Ammon's horn (tissue), 1 donor: ENCODE data around the gene SFMBT2.
"Not testable (repeated sequence)": the region's sequence is repeated elsewhere in the genome, so short reads cannot be mapped to it uniquely, and the experiment has no call there.

Experiments
- DNase-seq: peaks from one replicate; pipeline ENCODE4 v3.0.0-alpha.2; 2016; ENCODE audit warnings: low spot score

The SFMBT2 gene

DNA sequence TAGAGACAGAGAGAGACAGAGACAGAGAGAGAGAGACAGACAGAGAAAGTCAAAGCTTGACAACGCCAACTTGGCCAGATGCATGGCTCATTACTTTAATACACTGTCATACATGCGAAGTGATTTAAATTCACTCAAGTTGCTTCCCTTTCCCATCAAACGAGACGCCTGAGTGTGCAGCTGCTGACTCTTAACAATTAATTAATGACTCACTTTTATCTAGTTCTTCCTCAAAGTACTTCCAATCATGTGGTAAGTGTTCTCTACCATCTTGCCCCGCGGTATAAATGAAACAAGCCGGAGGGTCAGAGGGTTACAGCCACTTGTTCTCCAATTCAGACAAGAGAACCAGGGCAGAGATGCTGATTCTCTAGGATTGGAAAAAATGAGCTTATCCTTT lies 90.8 kb downstream of the SFMBT2 start:
- no peak for DNase-seq

DNA sequence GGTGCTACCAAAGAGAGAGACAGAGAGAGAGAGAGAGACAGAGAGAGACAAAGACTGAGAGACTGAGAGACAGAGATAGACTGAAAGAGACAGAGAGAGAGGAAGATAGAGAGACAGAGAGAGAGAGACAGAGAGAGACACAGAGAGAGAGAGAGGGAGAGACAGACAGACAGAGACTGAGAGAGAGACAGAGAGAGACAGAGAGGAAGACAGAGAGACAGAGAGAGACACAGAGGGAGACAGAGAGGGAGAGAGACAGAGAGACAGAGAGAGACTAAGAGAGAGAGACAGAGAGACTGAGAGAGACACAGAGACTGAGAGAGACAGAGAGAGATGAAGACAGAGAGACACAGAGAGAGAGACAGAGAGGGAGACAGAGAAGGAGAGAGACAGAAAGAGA lies 91.2 kb downstream of the SFMBT2 start:
- DNase-seq, result no peak

DNA sequence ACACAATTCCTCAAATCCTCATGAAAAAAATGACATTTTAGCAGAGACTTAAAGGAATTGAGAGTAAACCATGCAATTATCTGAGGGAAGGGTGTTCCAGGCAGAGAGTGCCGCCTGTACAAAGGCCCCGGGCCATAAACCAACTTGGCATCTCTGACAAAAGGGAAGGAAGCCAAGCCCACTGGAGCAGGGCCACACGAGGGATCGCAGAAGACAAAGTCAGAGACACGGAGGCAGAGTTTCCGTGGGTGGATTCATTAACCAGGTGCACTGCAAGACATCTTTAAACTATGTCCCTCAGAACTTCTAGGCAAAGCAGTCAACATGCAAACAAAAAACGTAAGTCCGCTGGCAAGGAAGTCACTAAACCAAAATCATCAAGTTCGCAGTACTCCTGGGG lies 92.0 kb downstream of the SFMBT2 start:
- DNase-seq, result peak; percentile 55

DNA sequence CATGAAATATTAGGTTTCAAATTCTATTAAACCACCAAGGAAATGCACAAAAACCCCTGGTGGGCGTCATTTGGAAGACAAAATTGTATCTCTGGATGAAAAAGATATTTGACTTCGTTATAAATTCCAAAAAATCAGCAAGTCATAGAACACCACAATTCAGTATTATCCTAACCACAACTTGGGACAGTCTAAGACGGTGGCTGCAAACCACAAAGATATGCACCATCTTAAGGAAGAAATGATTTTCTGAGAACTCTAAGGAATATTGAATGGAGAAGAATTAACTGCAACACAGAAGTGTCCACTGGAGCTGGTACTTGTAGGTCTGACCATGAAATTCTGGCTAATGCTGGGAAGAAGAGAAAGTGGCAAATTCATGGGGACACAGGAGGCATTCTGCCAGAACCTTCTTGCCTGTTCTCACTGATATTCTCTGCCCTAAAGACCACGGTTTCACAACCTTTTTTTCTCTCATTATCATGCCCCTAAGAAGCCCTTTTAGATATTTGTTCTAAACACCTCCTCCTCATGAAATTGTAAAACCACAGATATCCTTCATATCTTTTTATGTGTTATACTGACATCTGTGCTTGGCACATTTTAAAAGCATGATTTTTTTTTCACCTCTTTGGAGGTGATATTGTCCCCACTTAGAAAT lies 92.9 kb downstream of the SFMBT2 start:
- DNase-seq, result no peak

DNA sequence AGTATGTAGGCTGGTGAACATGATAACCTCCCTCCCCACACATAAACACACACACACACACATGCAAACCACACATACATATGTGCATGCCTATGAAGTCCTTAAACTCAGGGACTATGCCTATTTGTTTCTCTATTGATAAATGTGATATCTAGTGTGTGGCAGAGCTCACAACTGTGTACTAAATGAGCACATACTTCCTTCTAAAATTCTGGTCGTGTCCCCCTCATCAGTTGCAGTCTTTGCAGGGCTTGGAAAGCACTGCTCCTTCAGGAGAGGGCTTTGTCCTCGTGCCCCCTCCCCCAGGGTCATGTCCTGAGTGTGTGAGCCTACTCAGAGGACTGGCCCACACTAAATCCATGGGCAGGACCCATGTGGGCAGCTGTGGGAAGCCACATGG lies 94.0 kb downstream of the SFMBT2 start:
- DNase-seq, result no peak

DNA sequence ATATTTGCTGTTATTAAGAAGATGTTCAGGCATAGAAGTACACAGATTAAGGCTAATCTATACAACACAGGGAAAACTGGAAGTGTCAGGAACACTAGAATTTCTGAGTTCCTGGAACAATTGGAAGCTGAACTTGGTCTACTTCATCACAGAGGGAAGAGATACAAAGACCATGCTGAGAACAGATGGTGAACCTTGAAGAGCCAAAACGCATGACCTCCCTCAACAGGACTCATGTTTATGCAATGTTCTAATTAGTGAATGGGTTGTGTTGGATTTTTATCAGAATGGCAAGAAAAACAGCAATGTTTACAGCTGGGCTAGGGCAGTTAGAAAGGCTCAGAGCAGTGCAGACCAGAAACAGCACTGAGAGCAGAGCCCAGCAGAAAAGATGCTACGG lies 94.9 kb downstream of the SFMBT2 start:
- no peak for DNase-seq

DNA sequence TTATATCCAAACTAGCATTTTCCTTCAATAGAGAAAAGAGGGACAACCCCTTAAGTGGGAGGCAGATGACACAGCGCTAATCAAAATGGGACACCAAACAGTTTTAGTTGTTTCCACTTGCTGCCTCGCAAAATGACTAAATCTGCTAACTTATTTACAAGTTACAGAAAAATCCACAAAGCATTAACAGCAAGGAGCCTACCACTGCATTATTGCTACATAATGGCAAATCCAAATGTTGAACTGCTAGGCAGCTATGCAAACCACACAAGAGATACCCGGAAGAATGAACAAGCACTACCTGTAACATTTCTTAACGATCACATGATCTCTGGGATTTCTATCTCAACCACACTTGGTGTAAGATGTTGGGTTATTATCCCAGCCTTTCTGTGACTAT lies 96.7 kb downstream of the SFMBT2 start:
- no peak for DNase-seq

DNA sequence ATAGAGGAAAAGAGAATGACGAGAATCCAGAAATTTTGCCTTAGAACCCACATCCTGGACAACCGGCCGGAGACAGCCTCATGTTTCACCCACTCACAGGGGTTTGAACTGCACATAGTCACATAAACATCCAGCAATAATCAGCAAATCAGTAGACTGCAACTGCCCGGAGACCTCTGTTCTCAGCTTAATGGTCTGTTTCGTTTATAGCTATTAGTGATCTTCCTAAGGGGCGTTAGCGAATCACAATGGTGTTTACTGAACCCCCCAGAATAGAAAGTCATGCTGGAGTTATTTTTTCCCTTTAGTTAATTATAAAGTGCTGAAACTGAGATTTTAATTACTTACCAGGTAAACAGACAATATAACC lies 98.4 kb downstream of the SFMBT2 start:
- no peak for DNase-seq

DNA sequence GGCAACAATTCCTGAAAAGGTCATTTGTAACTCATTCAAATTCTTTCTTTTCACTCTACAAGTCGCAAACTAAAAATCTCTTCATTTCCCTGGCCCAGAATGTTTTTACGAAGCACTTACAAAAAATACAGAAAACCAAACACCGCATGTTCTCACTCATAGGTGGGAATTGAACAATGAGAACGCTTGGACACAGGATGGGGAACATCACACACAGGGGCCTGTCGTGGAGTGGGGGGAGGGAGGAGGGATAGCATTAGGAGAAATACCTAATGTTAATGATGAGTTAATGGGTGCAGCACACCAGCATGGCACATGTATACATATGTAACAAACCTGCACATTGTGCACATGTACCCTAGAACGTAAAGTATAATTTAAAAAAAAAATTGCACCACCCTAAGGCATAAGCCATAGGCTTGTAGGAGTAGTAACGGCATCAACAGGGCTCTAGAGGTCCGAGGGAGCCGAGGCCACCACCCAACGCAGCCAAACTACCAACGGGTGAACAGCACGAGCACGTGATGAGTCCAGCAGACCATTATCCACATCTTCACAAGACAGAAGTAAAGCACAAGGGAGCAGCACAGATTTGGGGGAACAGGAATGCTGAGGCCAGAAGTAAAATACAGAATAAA lies 98.9 kb downstream of the SFMBT2 start:
- DNase-seq, result not testable (repeated sequence)

DNA sequence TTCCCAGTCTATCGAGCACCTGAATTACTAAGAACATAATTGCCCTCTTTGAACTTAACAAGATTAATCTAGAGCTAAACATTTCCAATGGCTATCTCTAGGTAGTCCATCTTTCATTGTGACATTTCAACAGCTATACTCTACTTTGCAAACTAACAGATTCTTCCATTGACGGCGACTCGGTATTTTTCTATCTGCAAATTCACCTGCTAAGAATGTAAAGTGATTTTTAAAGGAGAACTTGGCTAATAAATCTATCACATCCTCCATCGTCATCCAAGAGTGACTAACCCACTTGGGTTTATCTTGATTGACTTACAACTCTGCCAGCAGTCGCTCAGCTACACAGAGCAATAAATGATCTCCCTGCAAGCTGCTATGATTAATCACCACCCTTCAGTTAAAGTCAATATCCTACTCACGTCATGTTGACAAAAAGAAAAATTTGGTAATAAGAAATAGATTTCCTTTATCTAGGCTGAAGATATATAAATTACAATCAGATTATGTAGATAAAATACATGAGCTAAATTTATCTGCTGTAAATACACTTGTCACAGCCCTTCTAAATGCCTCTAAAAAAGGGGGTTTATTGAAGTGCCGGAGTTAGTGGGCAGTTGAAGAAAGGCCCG lies 99.5 kb downstream of the SFMBT2 start:
- DNase-seq, result no peak

DNA sequence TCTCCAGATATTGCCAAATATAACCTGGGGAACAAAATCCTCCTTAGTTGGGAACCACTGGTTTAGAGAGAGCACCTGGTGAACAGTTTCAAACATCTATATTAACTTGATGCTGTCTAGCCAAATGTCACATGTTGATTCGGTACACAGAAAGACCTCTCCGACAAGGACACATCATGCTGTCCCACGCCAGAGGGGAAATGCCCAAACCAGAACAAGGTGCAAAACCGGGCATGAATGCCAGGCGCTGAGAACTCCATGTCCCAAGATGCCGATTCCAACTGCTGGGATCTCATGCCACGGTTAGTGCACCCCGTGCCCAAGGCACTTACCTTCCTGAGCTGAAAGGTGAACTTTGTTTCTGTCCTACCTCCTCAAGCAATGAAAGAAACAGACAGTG lies 100.8 kb downstream of the SFMBT2 start:
- no peak for DNase-seq

DNA sequence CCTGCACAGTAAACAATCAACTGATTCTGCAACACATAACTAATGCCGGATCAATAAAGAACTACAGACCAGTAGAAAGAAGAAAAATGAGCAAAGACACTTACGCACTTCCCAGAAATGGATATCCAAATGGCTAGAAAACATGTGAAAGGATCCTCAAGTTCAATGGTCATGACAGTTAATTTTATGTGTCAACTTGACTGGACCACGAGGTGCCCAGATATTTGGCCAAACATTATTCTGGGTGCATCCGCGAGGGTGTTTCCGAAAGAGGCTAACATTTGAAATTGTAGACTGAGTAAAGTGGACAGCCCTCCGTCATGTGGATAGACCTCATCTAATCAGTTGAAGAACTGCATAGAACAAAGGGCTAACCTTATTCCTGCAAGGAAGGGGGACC lies 102.0 kb downstream of the SFMBT2 start:
- no peak for DNase-seq

DNA sequence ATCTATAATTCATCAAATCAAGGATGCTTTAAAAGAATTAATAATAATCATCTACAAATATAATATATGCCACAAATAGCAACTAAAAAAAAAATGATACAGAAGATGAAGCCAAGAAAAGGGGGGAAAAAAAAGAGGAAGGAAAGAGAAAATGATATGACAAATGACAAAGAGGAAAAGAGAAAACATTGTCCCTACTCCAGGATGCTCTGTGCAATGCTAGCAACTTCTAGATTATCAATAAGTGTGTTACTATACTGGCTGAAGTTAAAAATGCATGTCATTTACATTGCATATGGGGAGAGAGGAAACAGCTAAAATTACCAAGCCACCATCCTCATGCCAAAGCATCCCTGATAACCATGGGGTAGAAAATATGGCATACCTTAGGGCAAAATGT lies 104.2 kb downstream of the SFMBT2 start:
- DNase-seq, result no peak

DNA sequence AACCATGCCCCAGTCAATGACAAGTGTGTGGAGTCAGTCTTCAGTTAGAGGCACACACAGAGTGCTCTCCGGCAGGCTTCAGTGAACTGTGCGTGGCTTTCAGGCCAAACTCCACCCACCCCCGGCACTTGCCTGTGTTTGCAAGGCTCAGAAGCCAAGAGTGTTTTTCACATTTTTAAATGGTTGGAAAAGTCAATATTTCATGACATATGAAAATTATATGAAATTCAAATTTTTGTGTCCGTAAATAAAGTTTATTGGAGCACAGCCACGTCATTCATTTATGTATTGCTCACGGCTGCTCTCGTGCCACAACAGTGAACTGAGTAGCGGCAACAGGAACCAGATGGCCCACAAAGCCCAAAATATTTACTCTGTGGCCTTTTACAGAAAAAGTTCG lies 104.7 kb downstream of the SFMBT2 start:
- DNase-seq, result peak; percentile 25

DNA sequence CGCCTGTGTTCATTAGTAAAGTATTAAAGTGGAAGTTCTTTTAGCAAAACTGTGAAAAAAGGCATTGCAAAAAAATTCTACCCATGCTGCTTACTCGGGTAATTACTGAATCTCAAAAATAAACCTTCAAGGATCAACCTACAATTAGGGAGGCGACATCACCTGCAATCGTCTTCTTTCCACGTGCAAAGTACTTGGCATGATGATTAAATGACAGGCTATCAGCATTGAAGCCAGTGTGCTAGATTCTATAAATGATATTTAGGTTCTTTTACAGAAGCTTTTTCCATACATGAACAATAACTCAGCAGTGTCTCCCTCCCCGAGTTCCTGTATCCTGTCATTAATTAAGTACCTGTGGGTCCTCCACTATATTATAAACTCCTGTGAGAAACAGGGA lies 105.8 kb downstream of the SFMBT2 start:
- DNase-seq, result no peak

DNA sequence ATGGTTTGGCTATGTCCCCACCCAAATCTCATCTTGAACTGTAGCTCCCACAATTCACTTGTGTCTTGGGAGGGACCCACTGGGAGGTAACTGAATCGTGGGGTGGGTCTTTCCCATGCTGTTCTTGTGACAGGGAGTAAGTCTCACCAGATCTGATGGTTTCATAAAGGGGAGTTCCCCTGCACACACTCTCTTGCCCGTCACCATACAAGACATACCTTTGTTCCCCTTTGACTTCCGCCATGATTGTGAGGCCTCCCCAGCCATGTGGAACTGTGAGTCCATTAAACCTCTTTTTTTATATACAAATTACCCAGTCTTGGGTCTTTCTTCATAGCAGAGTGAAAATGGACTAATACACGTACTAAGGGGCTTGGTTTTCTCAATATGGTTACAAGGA lies 106.7 kb downstream of the SFMBT2 start:
- DNase-seq, result no peak

DNA sequence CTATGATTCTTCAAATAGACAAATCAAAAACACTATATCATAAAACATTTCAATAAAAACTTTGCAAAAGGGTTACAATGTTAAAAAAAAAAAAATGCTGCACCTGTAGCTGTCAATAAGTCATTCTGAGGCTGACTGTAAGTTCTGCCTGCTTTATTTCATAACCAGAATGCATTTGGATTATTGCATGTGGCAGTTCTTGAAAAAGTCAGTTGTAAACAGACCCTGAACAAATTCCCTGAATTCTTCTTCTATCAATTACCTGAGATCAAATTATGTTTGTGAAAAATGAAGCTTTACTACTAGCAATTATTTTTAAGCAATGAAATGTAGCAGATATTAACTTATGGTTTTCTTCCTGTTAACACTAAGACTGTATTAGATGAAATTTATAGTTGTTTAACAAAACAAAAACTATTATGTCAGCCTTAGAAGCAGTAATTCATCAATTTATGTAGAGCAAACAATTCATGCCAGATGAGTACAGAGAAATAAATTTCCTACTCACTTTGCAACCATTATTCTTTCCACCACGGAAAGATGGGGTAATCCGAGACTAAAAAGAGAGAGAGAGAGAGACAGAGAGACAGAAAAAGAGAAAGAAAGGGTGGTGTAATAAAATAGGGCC lies 107.8 kb downstream of the SFMBT2 start:
- no peak for DNase-seq

DNA sequence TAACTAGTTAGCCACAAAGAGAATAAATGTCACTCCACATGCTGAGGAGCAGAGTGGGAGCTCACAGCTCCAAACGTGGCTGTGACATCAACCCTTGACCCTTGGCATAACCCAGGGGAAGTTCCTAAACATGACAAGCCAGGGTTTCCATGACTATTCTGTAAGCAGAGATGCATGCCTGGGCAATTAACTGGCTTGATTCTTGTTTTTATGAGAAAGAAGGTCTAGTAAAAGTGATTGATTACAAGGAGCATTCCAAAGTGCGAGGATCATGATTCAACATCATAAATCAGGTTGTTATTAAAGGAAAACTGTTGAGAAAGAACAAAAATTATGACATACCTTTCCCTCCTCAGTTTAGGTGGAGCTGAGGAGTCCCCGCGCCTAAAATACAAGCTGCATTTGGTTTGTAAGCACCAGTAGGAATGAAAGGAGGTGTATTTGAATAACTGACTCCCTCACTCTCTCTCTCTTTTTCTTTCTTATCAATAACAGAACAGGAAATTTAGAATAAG lies 108.4 kb downstream of the SFMBT2 start:
- no peak for DNase-seq

DNA sequence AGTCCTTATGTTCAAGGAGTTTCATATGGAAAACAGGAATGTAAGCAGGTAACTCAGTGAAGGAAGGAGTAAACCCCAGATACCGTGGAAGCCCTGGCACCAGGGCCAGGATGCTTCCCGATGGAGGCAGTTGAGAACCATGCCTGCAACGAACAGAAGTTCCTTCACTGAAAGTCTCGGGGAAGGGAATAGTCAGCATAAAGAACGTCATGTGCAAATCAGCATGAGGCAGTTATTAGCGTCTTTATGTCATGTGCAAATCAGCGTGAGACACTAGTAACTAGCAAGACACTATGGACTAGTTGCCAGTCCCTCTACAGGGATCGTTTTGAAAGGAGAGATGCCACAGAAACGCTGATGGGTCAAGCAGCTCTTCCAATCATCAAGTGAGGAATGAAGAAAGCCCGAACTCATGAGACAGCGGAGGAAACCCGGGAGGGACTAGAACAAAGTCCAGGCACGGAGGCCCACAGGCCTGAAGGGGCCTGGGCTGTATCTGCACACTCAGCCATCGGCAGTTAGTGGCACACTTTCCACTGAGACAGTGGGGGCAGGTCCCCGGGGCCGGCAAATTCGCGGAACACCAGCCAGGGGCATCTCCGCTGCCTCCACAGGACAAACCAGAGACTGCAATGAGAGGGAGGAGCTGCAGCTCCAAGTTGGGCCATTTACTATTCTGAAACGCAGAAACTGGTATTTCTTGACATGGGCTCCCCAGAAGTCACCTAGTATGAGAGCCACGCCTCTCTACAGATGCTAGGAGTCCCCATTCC lies 109.6 kb downstream of the SFMBT2 start:
- no peak for DNase-seq

DNA sequence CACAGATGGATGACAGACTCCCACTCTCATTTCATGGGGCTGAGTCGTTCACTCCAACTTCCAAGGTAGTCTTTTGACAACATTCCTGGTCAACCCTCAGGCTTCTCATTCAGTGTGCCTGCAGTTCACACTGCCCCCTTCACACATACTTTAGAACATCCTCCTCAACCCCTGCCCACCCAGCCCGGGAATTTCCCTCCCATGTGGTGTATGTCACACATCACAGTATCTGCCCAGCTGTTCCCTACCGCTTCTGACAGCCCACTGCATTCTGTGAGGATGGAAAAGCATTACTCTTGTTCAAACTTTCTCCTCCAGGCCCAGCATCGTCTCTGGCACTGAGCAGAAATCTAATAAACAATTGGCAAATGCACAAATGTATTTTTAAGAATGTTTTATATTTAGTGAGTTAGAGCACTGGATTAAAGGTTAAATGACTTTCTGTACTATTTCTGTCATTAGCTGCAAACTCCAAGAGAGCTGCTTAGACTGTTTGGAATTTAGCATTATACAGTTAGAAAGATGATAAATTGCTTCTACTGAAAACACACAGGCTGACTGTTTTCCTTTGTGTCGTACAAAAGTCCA lies 110.4 kb downstream of the SFMBT2 start:
- DNase-seq, result no peak

DNA sequence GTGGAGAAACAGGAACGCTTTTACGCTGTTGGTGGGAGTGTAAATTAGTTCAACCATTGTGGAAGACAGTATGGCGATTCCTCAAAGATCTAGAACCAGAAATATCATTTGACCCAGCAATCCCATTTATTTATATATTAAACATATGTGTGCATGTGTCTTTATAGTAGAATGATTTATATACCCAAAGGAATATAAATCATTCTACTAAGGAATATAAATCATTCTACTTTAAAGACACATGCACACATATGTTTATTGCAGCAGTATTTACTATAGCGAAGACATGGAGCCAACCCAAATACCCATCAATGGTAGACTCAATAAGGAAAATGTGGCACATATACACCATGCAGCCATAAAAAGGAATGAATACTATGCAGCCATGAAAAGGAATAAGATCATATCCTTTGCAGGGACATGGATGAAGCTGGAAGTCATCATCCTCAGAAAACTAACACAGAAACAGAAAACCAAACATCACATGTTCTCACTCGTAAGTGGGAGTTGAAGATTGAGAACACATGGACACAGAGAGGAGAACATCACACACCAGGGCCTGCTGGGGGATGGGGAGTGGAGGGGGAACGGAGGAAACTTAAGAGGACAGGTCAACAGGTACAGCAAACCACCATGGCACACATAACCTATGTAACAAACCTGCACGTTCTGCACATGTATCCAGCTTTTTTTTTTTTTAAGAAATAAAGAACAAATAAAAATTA lies 111.1 kb downstream of the SFMBT2 start:
- not testable (repeated sequence) for DNase-seq
